A673 (cell line): ENCODE results near the gene TCHP.

ENCODE experiments used
- EZH2 ChIP-seq: fragments of 200-600 bp; sonication (generic); IDR thresholded peaks from 2 replicates; pipeline ENCODE4 v1.6.1; 2017; ENCODE audit warnings: borderline replicate concordance, low read depth, mild to moderate bottlenecking, mixed read lengths, antibody characterized with exemption, low read length; ENCODE audit not compliant: poor library complexity, severe bottlenecking
- TF ChIP-seq, protein P1 (sequence below): fragments of 300-800, 200-600 bp; sonication (generic); conservative IDR thresholded peaks from 2 replicates; pipeline ENCODE4 v1.5.1; 2017; ENCODE audit warnings: low read depth, mild to moderate bottlenecking, antibody characterized with exemption, low read length, moderate library complexity, mixed read lengths

DNA sequence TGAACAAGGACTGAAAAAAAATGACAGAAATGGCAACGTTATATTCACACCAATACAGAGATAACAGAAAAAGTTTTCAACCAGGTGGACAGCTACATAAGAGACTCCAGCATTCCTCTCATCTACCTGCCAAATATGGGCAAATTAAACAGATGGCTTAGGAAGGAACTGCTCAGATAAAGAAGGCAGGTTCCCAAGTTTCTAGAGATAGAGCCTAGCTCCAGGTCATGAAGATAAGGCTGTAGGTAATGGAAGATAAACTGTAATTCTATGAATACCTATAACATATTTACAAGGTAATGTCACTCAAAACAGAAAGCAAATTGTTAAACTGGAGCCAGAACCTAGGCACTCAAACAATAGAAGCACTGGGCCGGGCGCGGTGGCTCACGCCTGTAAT lies 53.6 kb downstream of the TCHP start:
- TF ChIP-seq, protein P1, sequence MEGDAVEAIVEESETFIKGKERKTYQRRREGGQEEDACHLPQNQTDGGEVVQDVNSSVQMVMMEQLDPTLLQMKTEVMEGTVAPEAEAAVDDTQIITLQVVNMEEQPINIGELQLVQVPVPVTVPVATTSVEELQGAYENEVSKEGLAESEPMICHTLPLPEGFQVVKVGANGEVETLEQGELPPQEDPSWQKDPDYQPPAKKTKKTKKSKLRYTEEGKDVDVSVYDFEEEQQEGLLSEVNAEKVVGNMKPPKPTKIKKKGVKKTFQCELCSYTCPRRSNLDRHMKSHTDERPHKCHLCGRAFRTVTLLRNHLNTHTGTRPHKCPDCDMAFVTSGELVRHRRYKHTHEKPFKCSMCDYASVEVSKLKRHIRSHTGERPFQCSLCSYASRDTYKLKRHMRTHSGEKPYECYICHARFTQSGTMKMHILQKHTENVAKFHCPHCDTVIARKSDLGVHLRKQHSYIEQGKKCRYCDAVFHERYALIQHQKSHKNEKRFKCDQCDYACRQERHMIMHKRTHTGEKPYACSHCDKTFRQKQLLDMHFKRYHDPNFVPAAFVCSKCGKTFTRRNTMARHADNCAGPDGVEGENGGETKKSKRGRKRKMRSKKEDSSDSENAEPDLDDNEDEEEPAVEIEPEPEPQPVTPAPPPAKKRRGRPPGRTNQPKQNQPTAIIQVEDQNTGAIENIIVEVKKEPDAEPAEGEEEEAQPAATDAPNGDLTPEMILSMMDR: no peak
- no peak for TF ChIP-seq EZH2
